ENCODE results near the gene RERG. TPM values are rescaled to one million over a fixed set of nuclear protein-coding genes. Genes with fewer than 3 reads are reported as not detected.

The RERG gene
- total and polyA plus RNA-seq, 4 donors = 1.0 to 1.4 (median 1.1) TPM

- TF ChIP-seq, protein P1, sequence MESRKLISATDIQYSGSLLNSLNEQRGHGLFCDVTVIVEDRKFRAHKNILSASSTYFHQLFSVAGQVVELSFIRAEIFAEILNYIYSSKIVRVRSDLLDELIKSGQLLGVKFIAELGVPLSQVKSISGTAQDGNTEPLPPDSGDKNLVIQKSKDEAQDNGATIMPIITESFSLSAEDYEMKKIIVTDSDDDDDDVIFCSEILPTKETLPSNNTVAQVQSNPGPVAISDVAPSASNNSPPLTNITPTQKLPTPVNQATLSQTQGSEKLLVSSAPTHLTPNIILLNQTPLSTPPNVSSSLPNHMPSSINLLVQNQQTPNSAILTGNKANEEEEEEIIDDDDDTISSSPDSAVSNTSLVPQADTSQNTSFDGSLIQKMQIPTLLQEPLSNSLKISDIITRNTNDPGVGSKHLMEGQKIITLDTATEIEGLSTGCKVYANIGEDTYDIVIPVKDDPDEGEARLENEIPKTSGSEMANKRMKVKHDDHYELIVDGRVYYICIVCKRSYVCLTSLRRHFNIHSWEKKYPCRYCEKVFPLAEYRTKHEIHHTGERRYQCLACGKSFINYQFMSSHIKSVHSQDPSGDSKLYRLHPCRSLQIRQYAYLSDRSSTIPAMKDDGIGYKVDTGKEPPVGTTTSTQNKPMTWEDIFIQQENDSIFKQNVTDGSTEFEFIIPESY (IDR thresholded peaks at IDR 0.05) = no peak
- TF ChIP-seq, protein P2, sequence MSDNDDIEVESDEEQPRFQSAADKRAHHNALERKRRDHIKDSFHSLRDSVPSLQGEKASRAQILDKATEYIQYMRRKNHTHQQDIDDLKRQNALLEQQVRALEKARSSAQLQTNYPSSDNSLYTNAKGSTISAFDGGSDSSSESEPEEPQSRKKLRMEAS (IDR thresholded peaks at IDR 0.05) = no peak
- TF ChIP-seq HNF4A (conservative IDR thresholded peaks at IDR 0.05) = no peak
- TF ChIP-seq FOXA2 (IDR thresholded peaks at IDR 0.05) = no peak
- TF ChIP-seq RXRA (IDR thresholded peaks at IDR 0.05) = no peak
- no peak for TF ChIP-seq SP1 (IDR thresholded peaks at IDR 0.05)
Observed at GRCh38 chr12:15231493-15231892, 10.3 kb upstream of the RERG start (continued).

- Histone ChIP-seq H3K4me3 (ENCODE audit: low read depth in 1 of 3, low read length in 3 of 3) (no peak overlapping the region), H3K27ac (ENCODE audit: low read depth in 1 of 2, low read length in 2 of 2) (no peak overlapping the region), H3K9ac (ENCODE audit: low read depth in 1 of 2, low read length in 2 of 2) (no peak overlapping the region), H3K36me3 (ENCODE audit: control insufficient read depth in 4 of 4, insufficient read depth in 3 of 4, low read depth in 1 of 4, low read length in 3 of 4) (no peaks in the 10 kb centered on the region), H3K27me3 (ENCODE audit: control insufficient read depth in 4 of 4, insufficient read depth in 4 of 4, low read length in 3 of 4) (peaks cover 0 to 6% (median 3%) of the 10 kb centered on the region in 4 donors), H3K9me3 (ENCODE audit: control insufficient read depth in 4 of 4, low read length in 3 of 4) (no peaks in the 10 kb centered on the region), H3K4me1 (ENCODE audit: control insufficient read depth in 4 of 4, insufficient read depth in 4 of 4, low read length in 3 of 4) (no peaks in the 10 kb centered on the region)
- TF ChIP-seq ATF3 (IDR thresholded peaks at IDR 0.05) = no peak
- TF ChIP-seq YY1 (IDR thresholded peaks at IDR 0.05) = no peak
- TF ChIP-seq REST (IDR thresholded peaks at IDR 0.05) = no peak
- TF ChIP-seq FOXA1 (IDR thresholded peaks at IDR 0.05) = no peak
- no peak for TF ChIP-seq GABPA (IDR thresholded peaks at IDR 0.05 in 1 of 2, conservative IDR thresholded peaks at IDR 0.05 in 1 of 2)
- DNase-seq (ENCODE audit: low spot score) = no peak
Observed at GRCh38 chr12:15230751-15231150, 9.5 kb upstream of the RERG start.

DNA sequence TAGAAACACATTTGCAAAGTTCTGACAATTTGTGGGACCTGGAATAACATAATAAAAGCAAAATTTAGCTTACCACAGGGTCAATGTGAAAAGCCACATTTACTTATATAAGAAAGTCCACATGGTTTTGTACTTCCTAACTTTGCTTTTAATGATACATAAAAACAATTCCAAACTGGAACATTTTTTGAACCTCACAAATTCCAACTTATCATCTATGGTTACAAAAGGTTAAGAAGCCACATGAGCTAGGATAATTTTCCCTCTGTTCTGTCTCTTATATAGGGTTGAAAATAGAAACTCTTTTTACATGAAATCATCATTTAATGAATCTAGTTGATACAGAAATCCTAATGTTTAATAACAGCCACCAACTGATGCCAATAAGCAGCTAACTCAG lies 8.9 kb upstream of the RERG start:
- Histone ChIP-seq H3K9ac (ENCODE audit: low read depth in 1 of 2, low read length in 2 of 2) (no peak overlapping the region), H3K4me1 (ENCODE audit: control insufficient read depth in 4 of 4, insufficient read depth in 4 of 4, low read length in 3 of 4) (no peaks in the 10 kb centered on the region), H3K9me3 (ENCODE audit: control insufficient read depth in 4 of 4, low read length in 3 of 4) (no peaks in the 10 kb centered on the region), H3K4me3 (ENCODE audit: low read depth in 1 of 3, low read length in 3 of 3) (no peak overlapping the region), H3K27me3 (ENCODE audit: control insufficient read depth in 4 of 4, insufficient read depth in 4 of 4, low read length in 3 of 4) (peaks cover 0 to 6% (median 3%) of the 10 kb centered on the region in 4 donors), H3K27ac (ENCODE audit: low read depth in 1 of 2, low read length in 2 of 2) (no peak overlapping the region), H3K36me3 (ENCODE audit: control insufficient read depth in 4 of 4, insufficient read depth in 3 of 4, low read depth in 1 of 4, low read length in 3 of 4) (no peaks in the 10 kb centered on the region)
- TF ChIP-seq YY1 (IDR thresholded peaks at IDR 0.05) = no peak
- peak; percentile 87 for TF ChIP-seq NR2F2 (IDR thresholded peaks at IDR 0.05)
- DNase-seq (ENCODE audit: low spot score) = no peak
